ENCODE results near the gene WDFY4. TPM values are rescaled to one million over a fixed set of nuclear protein-coding genes. Genes with fewer than 3 reads are reported as not detected.

The WDFY4 gene
- total and polyA plus RNA-seq, 2 of the 4 experiments (the other 2 are of a cell fraction): not detected

DNA sequence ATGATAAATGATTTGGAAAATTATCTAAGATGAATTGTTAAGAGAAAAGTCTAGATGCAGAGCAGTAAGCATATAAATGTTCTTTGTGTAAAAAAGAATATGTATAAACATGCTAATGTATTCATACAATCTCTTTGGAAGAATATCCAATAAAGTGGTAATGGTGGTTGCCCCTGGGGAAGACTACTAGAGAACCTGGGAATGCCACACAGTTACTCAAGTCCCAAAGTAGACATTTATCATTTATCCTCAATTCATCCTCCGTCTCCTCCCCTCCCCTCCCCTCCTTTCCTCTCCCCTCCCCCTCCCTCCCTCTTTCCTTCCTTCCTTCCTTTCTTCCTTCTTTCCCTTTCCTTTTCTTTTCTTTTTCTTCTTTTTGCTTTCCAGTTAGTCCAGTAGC, 203.3 kb downstream of the WDFY4 start:
- Histone ChIP-seq H2BK5ac (ENCODE audit: low read depth, low read length, poor library complexity, severe bottlenecking) (no peak overlapping the region), H3K36me3 (ENCODE audit: control insufficient read depth, insufficient read depth, low read length) (no peaks in the 10 kb centered on the region), H2AFZ (replicated peaks; ENCODE audit: low read length, poor library complexity) (no peak overlapping the region), H2AK9ac (replicated peaks; ENCODE audit: low read depth, low read length, poor library complexity) (no peak overlapping the region), H3K4ac (ENCODE audit: low read depth, low read length) (no peak overlapping the region), H3K4me1 (ENCODE audit: control insufficient read depth, insufficient read depth, low read length) (no peaks in the 10 kb centered on the region), H4K91ac (ENCODE audit: insufficient read depth, low read depth, low read length) (no peak overlapping the region), H2BK20ac (ENCODE audit: low read depth, low read length) (no peak overlapping the region), H3K9ac (ENCODE audit: low read depth, low read length) (no peak overlapping the region), H3K79me1 (ENCODE audit: low read depth in 1 of 2, low read length in 2 of 2) (no peaks in the 10 kb centered on the region), H3K4me2 (ENCODE audit: low read depth, low read length) (no peak overlapping the region), H2BK120ac (ENCODE audit: low read depth, low read length) (no peak overlapping the region), H3K23ac (ENCODE audit: low read depth, low read length) (no peak overlapping the region), H3K27ac (ENCODE audit: insufficient read depth, low read length) (no peak overlapping the region), H2BK15ac (ENCODE audit: low read depth, low read length) (no peak overlapping the region), H3K27me3 (ENCODE audit: control insufficient read depth, insufficient read depth, low read length) (peaks cover 2% of the 10 kb centered on the region), H3K18ac (ENCODE audit: low read depth, low read length) (no peak overlapping the region), H3K4me3 (ENCODE audit: insufficient read depth, low read depth, low read length) (no peak overlapping the region), H2AK5ac (ENCODE audit: low read depth, low read length) (no peak overlapping the region), H3K56ac (ENCODE audit: extremely low read depth, insufficient read depth, low read length) (no peak overlapping the region), H4K8ac (ENCODE audit: low read depth in 2 of 2, low read length in 2 of 2) (no peak overlapping the region), H4K20me1 (ENCODE audit: insufficient read depth, low read length) (no peaks in the 10 kb centered on the region), H3K9me1 (ENCODE audit: insufficient read depth, low read length) (no peaks in the 10 kb centered on the region), H3K14ac (replicated peaks; ENCODE audit: low read depth, low read length) (no peak overlapping the region), H3K9me3 (ENCODE audit: control insufficient read depth, insufficient read depth, low read length) (no peaks in the 10 kb centered on the region), H4K5ac (ENCODE audit: low read depth, low read length) (no peak overlapping the region)
- in situ Hi-C loops (cut with MboI; ENCODE audit: low sequenced_read_pairs) (no loop called here), intact Hi-C loops (cut with micrococcal nuclease) (no loop called here), dilution Hi-C loops (cut with HindIII; ENCODE audit: low sequenced_read_pairs, unreplicated experiment) (no loop called here)
- WGBS, 2 experiments (ENCODE audit: extremely low coverage in 2 of 2, insufficient read length in 1 of 2): no CpG with 5 or more reads among the region's 1 CpG
- ChIA-PET CTCF (interaction anchor here (0.6 kb wide), 1 partner anchor 624 kb away, joined by 3 read pairs; no protein-coding TSS in a partner anchor), POLR2A (ENCODE audit: unreplicated experiment) (no interaction called here)
- DNase-seq (no peak), ATAC-seq (ENCODE audit: low read depth) (no peak)
- TF ChIP-seq MAZ (IDR thresholded peaks at IDR 0.05; ENCODE audit: borderline replicate concordance, low read depth, low read length) (no peak), NFE2L2 (IDR thresholded peaks at IDR 0.05; ENCODE audit: low read depth, low read length) (no peak), CHD1 (IDR thresholded peaks at IDR 0.05; ENCODE audit: low read depth, low read length) (no peak)
- BruUV-seq (replicated peaks): no TSS peak

Measured in IMR-90 (cell line).